ENCODE measurements around the gene ATG7.
"Not testable (repeated sequence)": the region's sequence is repeated elsewhere in the genome, so short reads cannot be mapped to it uniquely, and the experiment has no call there.

ATG7 gene

GRCh38 chr3:11251807-11252176, 20.4 kb upstream of the ATG7 start:
- DNase-seq (ENCODE audit: extremely low read depth in 1 of 2, low read depth in 1 of 2), result no peak

- DNase-seq (ENCODE audit: extremely low read depth in 1 of 2, low read depth in 1 of 2), result no peak
Observed at GRCh38 chr3:11254876-11255275, 17.3 kb upstream of the ATG7 start.

- not testable (repeated sequence) for DNase-seq (ENCODE audit: extremely low read depth in 1 of 2, low read depth in 1 of 2)
Observed at GRCh38 chr3:11255537-11255936, 16.7 kb upstream of the ATG7 start.

- no peak for DNase-seq (ENCODE audit: extremely low read depth in 1 of 2, low read depth in 1 of 2)
Observed at GRCh38 chr3:11258958-11259357, 13.2 kb upstream of the ATG7 start.

GRCh38 chr3:11260460-11260859, 11.7 kb upstream of the ATG7 start:
- DNase-seq (ENCODE audit: extremely low read depth in 1 of 2, low read depth in 1 of 2), result no peak

GRCh38 chr3:11269007-11269406, 3.2 kb upstream of the ATG7 start:
- no peak for DNase-seq (ENCODE audit: extremely low read depth in 1 of 2, low read depth in 1 of 2)

GRCh38 chr3:11272906-11273574, 843 bp downstream of the ATG7 start:
- no peak for DNase-seq (ENCODE audit: extremely low read depth in 1 of 2, low read depth in 1 of 2)

- no peak for DNase-seq (ENCODE audit: extremely low read depth in 1 of 2, low read depth in 1 of 2)
Observed at GRCh38 chr3:11273891-11274291, 1.7 kb downstream of the ATG7 start.

GRCh38 chr3:11274566-11275142, 2.5 kb downstream of the ATG7 start:
- no peak for DNase-seq (ENCODE audit: extremely low read depth in 1 of 2, low read depth in 1 of 2)

- DNase-seq (ENCODE audit: extremely low read depth in 1 of 2, low read depth in 1 of 2), result no peak
Observed at GRCh38 chr3:11275926-11276325, 3.7 kb downstream of the ATG7 start.

- no peak for DNase-seq (ENCODE audit: extremely low read depth in 1 of 2, low read depth in 1 of 2)
Observed at GRCh38 chr3:11276901-11277300, 4.7 kb downstream of the ATG7 start.

GRCh38 chr3:11282250-11283138, 10.3 kb downstream of the ATG7 start:
- DNase-seq (ENCODE audit: extremely low read depth in 1 of 2, low read depth in 1 of 2), result no peak

GRCh38 chr3:11283139-11283475, 10.9 kb downstream of the ATG7 start:
- DNase-seq (ENCODE audit: extremely low read depth in 1 of 2, low read depth in 1 of 2), result no peak

- DNase-seq (ENCODE audit: extremely low read depth in 1 of 2, low read depth in 1 of 2), result no peak
Observed at GRCh38 chr3:11284011-11284410, 11.8 kb downstream of the ATG7 start.

- DNase-seq (ENCODE audit: extremely low read depth in 1 of 2, low read depth in 1 of 2), result no peak
Observed at GRCh38 chr3:11285471-11285870, 13.3 kb downstream of the ATG7 start.

- DNase-seq (ENCODE audit: extremely low read depth in 1 of 2, low read depth in 1 of 2), result no peak
Observed at GRCh38 chr3:11287404-11287803, 15.2 kb downstream of the ATG7 start.

GRCh38 chr3:11288021-11288491, 15.9 kb downstream of the ATG7 start:
- DNase-seq (ENCODE audit: extremely low read depth in 1 of 2, low read depth in 1 of 2), result no peak

GRCh38 chr3:11288786-11289637, 16.8 kb downstream of the ATG7 start:
- no peak for DNase-seq (ENCODE audit: extremely low read depth in 1 of 2, low read depth in 1 of 2)

GRCh38 chr3:11289864-11290263, 17.7 kb downstream of the ATG7 start:
- no peak for DNase-seq (ENCODE audit: extremely low read depth in 1 of 2, low read depth in 1 of 2)

GRCh38 chr3:11290743-11291680, 18.8 kb downstream of the ATG7 start:
- no peak for DNase-seq (ENCODE audit: extremely low read depth in 1 of 2, low read depth in 1 of 2)
